Left colon (tissue), 2 donors: ENCODE results near the gene SCGB3A2. TPM values are rescaled to one million over a fixed set of nuclear protein-coding genes. Genes with fewer than 3 reads are reported as not detected.
A peak's percentile ranks its signal among the peaks of the same experiment; 100 is the strongest.
"Not testable (repeated sequence)": the region's sequence is repeated elsewhere in the genome, so short reads cannot be mapped to it uniquely, and the experiment has no call there.

Source experiments
- ATAC-seq: fragments of 200-7000 bp; cut with Tn5 transposase; one replicate; pipeline ENCODE4 v1.9.1; 2020; ENCODE audit warnings: mild to moderate bottlenecking, moderate library complexity
- DNase-seq, 2 donors: peaks; one replicate each; pipeline ENCODE4 v3.0.0-alpha.2; 2020
- intact Hi-C, 2 donors: fragments of 100-400 bp; cut with DNase I in 1 of 2; cut with micrococcal nuclease in 1 of 2; formaldehyde crosslinking; loops; one replicate each; pipeline versions ENCODE4 v1.11.2 to v1.14.0; 2022; cut with DNase I, micrococcal nuclease
- total RNA-seq, 2 donors: library from RNA; stranded (reverse); fragmentation: NEBNext Ultra II Directional; extraction: Animal tissue kit (Norgen Biotek cat#: 25700); gene quantifications; one replicate each; pipeline ENCODE4 v1.2.1, GENCODE V29; 2021
- donor health status: DM: no; HTN: no; CAD: no.
- donor health status: DM: yes; HTN: yes; CAD: no.

The SCGB3A2 gene
- total RNA-seq, 2 donors from 2014 or later: not detected

DNA sequence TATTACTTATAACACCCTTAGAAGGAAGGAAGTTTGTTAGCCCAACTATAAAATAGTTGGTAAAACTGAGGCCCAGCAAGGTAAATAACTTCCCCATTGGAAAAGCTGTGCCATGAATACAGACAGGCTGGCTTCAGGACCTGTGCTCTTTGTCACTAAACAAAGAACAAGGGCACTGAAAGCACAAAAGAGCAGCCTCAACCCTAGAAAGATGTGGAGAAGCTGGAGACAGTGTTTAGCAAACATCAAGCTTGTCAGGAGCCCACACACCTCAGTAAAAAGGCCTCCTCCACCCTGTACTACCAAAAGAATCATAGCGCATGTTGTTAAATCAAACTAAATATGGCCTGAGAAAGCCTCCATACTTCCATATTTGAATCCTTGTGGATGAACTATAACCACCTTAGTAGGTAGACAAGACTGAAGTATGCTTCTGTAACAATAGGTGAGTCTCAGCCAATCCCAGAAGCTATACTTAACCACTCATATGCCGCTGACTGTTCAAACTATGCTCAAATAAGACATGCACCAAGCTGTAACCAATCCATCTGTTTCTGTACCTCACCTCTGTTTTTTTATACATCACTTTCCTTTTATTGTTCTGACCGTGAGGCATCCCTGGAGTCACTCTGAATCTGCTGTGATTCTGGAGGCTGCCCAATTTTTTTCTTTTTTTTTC, 18.4 kb upstream of the SCGB3A2 start:
- DNase-seq (no peak), ATAC-seq (peak; percentile 56)
- intact Hi-C loops: no loop called here

- DNase-seq: peak; percentile 12 to 28
- ATAC-seq: peak; percentile 95
- intact Hi-C loops: no loop called here
These were observed 17.9 kb upstream of the SCGB3A2 start for GRCh38 chr5:147860641-147861025.

DNA sequence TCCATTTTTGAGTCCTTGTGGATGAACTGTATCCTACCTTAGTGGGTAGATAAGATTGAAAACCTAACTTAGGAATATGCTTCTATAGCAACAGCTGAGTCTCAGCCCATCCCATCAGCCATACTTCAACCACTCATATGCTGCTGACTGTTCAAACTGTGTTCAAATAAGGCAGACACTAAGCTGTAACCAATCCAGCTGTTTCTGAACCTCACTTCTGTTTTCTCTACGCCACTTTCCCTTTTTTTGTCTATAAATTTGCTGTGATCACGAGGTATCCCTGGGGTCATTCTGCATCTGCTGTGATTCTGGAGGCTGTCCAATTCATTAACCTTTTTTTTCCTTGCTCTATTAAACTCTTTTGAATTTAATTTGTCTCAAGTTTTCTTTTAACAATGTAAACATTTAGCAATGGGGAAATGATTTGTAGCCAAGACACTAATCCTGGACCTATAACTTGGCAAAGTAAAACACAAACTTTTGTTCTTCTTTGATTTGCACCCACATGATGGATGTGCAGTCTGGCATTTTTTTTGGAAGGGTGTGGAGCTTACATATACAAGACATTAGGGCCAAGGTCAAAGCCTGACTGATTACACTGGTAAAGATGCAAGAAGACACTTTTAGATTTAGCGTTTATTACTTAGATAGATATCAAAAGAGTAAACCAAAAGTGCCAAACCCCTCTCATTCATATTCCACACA, 14.9 kb upstream of the SCGB3A2 start:
- DNase-seq: no peak
- no peak for ATAC-seq
- intact Hi-C loops: no loop called here

DNA sequence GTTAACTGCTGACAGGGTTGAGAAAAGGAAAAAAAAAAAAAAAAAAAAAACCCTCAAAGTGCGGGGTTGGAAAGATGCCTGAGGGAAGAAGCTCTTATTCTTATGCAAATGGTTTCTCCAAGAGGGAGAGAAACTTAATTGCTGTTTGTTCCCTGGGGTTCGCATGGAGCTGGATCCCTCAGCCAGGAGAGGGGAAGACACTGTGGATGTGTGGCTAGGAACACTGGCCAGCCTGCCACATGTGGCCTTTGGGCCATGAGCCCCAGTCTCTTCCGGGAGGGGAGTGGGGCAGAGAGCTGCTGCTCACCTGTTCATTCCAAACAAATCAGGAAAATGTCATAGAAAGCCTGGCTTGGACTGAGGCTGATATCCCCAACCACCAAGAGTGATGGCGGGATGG, 9.4 kb upstream of the SCGB3A2 start:
- ATAC-seq (no peak), DNase-seq (no peak)
- intact Hi-C loops: no loop called here

- intact Hi-C loops, DNase-seq, ATAC-seq: not testable (repeated sequence)
These were observed 8.6 kb upstream of the SCGB3A2 start for GRCh38 chr5:147869892-147870291.

DNA sequence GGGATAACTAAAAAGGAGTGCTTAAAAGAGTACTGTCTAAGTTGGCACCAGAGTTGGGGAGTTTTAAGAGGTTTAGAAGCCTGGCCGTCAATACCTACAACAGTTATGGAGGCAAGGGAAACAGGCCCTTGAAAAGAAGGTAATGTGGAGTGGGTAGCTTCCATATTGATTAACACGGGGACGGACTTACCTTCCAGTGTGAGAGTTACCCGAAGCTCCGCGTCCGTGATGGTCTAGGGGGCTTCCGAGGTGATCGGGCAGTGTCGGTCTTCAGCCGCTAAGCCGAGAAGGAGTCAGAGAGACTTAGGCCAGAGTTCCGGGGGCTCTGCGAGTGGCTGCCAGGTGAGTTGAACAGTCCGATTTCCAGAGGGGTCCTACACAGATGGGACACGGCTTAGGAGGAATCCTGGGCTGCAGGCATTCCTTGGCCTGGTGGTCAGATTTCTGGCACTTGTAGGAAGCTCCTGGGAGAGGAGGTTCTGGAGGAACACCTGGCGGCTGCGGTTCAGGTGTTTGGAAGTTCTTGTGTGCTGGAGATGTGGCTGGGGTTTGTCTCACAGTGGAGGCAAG, 6.4 kb upstream of the SCGB3A2 start:
- ATAC-seq, DNase-seq, intact Hi-C loops: not testable (repeated sequence)

DNA sequence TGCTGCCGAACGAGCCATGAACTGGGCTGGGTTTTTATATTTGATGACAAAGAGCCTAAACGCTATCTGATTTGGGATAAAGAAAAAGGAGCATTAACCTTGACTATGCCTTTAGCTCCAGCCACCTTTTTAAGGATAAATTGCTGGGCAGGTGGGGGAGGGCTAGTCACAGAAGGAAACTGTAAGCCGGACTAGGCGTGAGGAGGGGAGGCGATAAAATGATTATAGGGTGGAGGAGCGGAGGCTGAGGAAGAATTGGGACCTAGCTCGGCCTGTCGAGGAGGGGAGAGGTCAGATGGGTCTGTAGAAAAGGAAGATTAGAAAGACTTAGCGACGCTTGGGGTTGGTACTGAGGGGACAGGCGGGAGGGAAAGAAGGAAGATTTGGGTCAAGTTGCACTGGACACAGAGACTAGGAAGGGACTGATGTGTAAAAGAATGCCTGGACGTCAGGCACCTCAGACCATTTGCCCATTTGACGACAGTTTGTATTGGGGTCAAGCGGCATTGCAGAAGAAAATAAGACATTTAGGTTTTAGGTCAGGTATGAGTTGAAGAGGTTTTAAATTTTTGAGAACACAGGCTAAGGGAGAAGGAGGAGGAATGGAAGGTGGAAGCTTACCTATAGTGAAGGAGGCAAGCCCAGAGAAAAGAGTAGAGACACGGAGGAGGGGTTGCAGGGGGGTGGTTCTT, 5.6 kb upstream of the SCGB3A2 start:
- DNase-seq, intact Hi-C loops, ATAC-seq: not testable (repeated sequence)

- ATAC-seq, intact Hi-C loops, DNase-seq: not testable (repeated sequence)
These were observed 4.2 kb upstream of the SCGB3A2 start for GRCh38 chr5:147874118-147874875.

- intact Hi-C loops: no loop called here
- ATAC-seq: no peak
- DNase-seq: no peak
These were observed 3.6 kb upstream of the SCGB3A2 start for GRCh38 chr5:147874910-147875367.

DNA sequence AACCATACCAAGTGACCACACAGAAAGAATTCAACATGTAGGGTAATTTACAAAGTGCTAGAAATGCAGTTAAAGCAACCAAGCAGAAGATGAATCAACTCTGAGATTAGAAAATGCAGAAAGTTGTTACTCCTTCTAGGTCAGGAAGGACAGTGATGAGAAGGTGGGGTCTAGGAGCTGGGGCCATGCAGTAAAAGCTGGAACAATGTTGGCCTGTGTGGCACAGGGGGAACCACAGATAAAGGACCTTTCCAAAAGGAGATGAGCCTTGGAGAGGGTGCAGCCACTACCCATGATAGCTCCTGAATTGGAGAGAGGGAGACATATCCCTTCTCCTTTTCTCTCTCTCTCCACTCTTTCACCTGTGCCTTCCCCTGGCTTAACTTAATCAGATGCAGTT, 2.4 kb upstream of the SCGB3A2 start:
- DNase-seq: no peak
- intact Hi-C loops: no loop called here
- no peak for ATAC-seq

- ATAC-seq: no peak
- intact Hi-C loops: no loop called here
- no peak for DNase-seq
These were observed 1.9 kb upstream of the SCGB3A2 start for GRCh38 chr5:147876626-147877025.

DNA sequence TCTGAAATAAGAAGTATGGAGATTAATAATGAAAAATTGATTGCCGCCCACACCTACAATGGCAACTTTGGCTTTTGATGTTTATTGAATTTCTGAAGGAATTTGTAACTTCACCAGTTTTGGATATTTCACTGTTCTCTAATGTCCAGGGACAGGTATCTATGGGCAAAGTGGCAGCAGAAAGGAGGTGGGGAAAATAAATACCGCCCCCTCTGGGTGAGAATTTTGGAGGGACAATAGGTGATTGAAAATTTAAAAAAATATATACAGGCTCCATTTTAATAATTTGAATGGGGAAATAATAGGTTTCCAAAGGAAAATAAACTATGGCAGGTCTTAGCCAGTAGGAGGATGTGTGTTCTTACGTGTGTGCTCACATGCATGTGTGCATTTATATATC, 1.3 kb downstream of the SCGB3A2 start:
- intact Hi-C loops: loop anchor here in 1 of 2 donors (10.0 kb wide), 1 partner anchor 55 kb away; no protein-coding TSS in a partner anchor
- ATAC-seq (no peak), DNase-seq (no peak)

- DNase-seq: no peak
- intact Hi-C loops: loop anchor here in 1 of 2 donors (10.0 kb wide), 1 partner anchor 54 kb away; no protein-coding TSS in a partner anchor
- no peak for ATAC-seq
These were observed 2.0 kb downstream of the SCGB3A2 start for GRCh38 chr5:147880487-147880886.

DNA sequence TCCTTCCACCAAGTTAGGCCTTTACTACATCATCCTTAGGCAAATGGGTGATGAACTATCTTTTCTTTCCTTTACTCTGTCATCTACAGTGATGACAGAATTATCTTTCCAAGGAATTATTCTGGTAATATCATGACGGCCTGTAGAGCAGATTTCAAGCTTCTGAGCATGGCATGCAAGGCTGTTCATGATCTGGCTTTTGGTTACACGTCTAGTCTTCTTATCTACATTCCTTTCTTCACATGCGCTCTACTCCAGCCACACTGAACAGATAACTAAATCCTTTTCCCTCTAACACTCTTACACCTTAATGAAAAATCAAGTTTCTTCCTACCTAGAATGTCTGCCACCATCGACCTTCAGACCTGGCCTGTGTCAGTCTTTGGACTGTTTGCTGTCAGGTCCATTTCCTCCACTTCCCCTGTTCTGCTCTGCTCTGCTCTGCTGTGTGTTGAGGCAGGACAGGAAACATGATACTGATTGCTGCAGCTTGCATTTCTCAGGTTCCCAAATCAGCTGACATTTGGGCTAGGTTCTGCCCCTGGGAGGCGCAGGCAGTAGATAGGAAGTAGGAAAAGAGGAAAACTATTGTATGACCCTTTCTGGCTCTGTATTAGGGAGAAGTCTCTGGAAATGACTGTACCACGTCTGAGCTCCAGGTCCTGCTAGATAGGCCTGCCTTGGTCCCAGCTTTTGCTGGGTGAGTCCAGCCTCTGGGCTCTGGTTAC, 4.2 kb downstream of the SCGB3A2 start:
- DNase-seq: no peak
- no peak for ATAC-seq
- intact Hi-C loops: loop anchor here in 1 of 2 donors (10.0 kb wide), 1 partner anchor 52 kb away; no protein-coding TSS in a partner anchor

GRCh38 chr5:147887026-147887627, 8.6 kb downstream of the SCGB3A2 start:
- ATAC-seq (peak; percentile 48), DNase-seq (no peak)
- intact Hi-C loops: loop anchor here in 1 of 2 donors (10.0 kb wide), 1 partner anchor 48 kb away; no protein-coding TSS in a partner anchor

GRCh38 chr5:147887930-147888329, 9.4 kb downstream of the SCGB3A2 start:
- ATAC-seq (no peak), DNase-seq (no peak)
- intact Hi-C loops: loop anchor here in 1 of 2 donors (10.0 kb wide), 1 partner anchor 47 kb away; no protein-coding TSS in a partner anchor

DNA sequence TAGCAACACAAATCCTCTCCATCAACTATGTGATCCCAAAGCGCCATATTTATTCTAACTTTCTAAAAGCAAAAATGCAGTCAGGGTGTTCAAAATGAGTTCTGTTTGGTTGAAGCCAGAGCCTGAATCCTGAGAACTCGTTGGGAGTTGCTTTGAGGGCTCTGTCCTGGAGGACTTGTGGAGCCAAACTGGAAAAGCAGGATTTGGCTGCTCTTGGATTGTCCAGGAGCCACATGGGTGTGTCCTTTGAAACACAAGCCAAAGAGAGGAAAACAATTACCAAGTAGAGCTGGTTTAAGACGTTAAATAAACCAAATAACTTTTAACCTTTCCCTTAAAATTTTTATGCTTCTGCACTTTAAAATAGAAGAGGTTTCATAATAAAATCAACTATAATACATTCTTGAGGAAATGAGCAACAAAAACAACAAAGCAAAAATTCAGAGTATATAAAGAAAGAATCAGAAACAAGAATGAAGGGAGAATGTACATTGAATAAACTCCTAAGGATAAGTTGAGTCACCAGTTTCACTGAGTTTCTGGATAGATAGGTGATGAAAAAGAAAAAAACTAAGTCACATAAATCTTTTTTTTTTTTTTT, 14.3 kb downstream of the SCGB3A2 start:
- ATAC-seq (peak; percentile 98), DNase-seq (peak; percentile 32 to 57)
- intact Hi-C loops: no loop called here
